ENCODE results near the gene HADH.
"Not testable (repeated sequence)": the region's sequence is repeated elsewhere in the genome, so short reads cannot be mapped to it uniquely, and the experiment has no call there.

The HADH gene

DNA sequence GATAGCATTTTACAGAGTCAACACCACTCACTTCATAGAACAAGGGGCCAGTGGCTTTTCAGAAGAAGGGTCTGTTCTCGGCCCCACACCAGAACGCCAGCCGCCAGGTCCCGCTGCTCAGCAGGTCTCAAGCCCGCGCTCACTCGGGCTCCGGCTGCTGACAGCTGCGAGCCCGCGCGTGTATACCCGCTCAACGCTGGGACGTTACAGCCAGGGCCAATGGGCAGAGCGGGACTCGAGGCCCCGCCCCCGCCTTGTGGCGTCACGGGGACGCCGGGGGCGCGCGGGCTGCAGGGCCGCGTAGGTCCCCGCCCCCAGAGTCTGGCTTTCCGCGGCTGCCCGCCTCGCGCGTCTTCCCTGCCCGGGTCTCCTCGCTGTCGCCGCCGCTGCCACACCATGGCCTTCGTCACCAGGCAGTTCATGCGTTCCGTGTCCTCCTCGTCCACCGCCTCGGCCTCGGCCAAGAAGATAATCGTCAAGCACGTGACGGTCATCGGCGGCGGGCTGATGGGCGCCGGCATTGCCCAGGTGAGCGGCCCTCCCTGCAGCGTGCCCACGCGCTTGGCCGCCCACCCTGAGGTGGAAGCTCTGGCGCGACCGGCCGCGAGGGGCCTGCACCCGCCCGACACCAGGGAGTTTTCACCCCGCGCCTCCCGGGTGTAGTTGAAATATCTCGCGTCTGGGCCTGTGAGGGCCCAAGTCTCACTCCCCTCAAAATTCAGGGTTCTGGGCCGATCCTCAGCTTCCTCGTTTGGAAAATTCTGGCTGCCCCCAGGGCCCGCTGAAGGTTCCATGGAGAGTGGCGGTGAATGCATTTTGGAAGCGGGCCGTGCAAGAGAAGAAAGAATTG, at the start of gene HADH:
Gene HADH (plus strand): TSS at position 353 of the 850 bp plus-strand sequence. CDS start 44 bp downstream, at position 397.
- DNase-seq (peak; percentile 96), ATAC-seq (peak; percentile 99)

DNA sequence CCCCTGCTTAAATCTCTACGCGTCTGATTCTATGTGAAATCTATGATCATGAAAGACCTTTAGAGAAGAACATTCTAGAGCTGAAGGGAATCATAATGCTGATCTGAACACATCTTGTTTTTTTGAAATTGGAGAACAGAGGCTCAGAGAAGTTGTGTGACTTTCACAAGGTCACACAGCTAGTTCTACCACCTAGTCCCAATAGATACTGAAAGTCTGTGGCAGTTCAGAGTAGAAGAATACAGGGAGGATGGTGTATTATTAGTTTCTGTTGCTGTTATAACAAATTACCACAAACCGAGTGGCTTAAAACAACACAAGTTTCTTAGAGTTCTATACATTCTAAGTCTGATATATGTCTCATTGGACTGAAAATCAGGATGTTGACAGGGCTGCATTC, 43.9 kb upstream of the HADH start:
- ATAC-seq = no peak
- no peak for DNase-seq

DNA sequence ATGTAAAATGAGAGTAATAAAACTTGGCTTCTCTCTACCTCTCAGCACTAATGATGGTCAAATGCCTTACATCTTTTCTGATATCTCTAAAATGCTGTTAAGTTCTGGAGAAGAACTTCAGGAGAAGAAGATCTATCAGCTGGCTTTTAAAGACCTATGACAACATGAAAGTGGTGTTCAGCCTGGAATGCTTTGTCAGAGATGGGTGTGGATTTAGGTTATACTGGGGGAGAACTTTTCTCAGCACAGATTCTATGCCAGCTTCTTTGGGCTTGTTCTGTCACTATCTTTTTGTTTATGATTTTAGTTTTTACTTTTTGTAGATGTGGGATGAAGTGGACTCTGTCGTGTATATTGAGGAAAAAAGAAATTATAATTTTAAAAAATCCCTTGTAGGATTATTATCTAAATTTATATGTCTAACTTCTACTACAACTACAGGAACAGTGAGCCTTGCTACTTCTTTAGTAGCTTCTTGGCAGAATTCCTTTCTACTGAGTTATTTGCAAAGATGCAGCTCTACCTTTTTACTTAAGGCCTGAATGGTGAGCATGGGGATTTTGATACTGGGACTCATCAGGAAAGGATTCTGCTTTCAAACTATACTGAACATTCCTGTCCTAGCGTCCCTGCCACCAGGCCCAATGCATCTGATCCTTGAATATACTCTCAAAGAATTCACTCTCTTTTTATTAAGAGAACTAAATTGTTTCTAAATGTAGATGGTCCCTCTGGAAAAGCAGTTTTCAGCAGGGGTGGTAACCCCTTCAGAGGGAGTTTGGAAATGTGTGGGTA, 38.7 kb upstream of the HADH start:
- DNase-seq = no peak
- no peak for ATAC-seq

DNA sequence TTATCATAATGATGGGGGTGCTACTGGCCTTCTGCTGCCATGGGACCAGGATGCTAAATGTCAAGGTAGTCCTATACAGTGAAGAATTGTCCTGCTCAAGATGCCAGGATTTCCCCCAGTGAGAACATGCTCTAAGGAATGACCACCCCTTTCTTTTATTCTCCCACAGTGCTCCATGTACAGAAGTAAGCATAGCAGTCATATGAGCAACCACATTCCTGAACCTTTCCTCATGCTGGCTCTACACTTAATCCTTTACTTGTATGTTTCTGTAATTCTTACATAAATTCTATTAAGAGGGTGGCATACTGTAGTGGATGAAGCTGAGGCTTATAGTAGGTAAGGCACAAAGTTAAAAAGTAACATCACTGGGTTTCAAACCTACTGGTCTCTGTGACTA, 38.1 kb upstream of the HADH start:
- no peak for DNase-seq
- ATAC-seq = no peak

DNA sequence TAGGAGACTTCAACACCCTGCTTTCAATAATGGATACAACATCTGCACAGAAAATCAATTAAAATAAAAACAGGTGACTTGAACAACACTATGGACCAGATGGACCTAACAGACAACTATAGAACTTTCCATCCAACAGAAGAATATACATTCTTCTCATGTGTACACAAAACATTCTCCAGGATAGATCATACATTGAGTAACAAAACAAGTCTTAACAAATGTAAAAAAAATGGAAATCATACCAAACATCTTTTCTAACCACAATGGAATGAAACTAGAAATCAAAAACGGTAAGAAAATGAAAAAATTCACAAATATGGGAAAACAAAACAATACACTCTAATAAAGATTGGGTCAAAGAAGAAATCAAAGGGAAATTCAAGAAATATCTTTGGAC, 33.7 kb upstream of the HADH start:
- no peak for DNase-seq
- no peak for ATAC-seq

DNA sequence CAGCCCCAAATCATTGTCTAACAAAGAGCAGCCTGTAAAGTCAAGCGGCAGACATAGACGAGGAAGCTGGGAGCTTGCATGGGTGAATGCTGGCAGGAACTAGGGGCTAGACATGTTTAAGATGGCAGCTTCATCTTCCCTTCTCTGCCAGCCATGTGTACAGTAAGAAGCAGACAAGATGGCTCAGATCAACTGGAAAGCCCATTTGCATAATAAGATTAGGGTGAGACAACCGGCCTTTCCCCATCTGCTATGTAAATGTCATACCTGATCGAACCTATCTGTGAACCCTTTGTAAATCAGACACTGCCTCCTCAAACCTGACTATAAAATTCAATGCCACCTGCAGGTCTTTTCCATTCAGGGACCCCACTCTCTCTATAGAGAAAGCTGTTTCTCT, 22.8 kb upstream of the HADH start:
- DNase-seq (no peak), ATAC-seq (no peak)

DNA sequence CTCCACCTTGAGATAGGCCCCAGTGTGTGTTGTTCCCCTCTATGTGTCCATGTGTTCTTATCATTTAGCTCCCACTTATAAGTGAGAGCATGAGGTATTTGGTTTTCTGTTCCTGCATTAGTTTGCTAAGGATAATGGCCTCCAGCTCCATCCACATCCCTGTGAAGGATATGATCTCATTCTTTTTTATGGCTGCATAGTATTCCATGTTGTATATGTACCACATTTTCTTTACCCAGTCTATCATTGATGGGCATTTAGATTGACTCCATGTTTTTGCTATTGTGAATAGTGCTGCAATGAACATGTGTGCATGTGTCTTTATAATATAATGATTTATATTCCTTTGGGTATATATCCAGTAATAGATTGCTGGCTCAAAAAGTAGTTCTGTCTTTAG, 22.2 kb upstream of the HADH start:
- DNase-seq, ATAC-seq: not testable (repeated sequence)

DNA sequence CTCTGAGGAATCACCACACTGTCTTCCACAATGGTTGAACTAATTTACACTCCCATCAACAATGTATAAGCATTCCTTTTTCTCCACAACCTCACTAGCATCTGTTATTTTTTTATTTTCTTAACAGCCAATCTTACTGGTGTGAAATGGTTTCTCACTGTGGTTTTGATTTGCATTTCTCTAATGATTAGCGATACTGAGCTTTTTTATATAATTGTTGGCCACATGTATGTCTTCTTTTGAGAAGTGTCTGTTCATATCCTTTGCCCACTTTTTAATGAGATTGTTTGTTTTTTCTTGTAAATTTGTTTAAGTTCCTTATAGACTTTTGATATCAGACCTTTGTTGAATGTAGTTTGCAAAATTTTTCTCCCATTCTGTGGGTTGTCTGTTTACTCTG, 21.8 kb upstream of the HADH start:
- DNase-seq, ATAC-seq: not testable (repeated sequence)

DNA sequence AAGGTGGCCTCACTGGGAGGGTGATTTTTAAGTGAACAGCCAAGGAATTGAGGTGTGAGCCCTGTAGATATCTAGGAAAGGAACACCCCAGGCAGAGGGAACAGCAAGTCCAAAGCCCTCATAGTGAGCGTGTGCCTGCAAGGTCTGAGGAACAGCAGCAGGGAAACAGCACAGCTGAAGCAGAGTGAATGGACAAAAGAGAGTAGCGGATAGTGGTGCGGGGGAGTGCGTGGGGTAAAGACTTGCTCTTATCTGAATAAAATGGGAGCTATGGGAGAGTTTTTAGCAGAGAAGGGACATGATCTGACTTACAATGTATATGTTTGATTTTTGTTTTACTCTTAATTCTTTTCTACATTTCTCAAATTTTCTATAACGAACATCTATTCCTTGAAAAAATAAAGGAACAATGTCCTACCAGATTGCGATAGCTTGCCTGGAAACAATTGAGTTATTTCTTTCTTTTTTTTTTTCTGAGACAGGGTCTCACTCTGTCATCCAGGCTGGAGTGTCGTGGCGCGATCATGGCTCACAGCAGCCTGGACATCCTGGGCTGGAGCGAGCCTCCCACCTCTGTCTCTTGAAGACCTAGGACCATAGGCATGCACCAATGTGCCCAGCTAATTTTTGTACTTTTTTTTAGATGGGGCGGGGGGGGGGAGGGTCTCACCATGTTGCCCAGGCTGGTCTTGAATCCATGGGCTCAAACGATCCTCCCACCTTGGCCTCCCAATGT, 19.5 kb upstream of the HADH start:
- DNase-seq (no peak), ATAC-seq (no peak)

DNA sequence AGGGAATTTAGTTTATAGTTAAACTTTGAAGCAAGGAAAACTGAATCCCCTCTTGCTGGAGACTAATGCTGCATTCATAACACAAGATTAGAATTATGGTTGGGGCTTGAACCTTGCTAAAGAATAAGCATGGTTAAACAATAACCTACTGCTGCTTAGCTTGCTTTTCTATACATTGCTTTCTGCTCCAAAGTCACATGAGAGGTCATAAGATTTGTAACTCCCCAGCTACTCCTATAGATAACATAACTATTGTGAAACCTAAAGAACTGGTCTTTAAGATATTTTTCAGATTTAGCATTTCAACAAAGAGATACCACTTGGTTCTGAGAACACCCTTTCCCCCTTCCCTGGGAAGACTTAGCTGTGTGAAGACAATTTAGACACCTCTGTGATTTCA, 17.1 kb upstream of the HADH start:
- no peak for DNase-seq
- no peak for ATAC-seq

DNA sequence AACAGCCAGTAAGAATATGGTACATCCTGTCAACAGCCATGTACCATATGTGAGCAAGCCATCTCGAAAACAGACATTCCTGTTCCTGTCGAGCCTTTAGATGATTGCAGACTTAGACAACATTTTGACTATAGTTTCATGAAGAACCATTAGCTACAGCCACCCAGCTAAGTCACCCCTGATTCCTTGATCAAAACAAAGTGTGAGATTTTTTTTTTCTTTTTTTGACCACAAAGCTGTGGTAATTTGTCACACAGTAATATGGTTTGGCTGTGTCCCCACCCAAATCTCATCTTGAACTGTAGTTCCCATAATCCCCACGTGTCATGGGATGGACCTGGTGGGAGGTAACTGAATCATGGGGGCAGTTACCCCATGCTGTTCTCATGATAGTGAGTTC, 15.2 kb upstream of the HADH start:
- DNase-seq (no peak), ATAC-seq (no peak)

DNA sequence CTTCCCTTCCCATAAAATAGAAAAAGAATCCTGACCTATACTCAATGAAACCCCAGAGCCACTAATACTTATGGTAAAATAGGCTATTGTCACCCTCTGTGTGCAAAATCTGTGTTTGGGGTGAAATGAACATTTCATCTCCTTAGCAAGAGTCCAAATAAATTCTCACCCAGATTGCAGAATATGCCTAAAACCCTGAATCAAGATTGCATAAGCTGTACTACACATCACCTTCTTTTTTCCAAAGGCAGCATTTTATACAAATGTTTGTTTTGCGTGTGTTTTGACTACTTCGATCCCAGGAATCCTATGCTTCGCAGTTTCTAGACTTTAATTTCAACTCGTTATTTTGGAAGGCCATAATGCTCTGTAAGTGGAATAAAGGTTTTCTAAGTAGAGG, 12.2 kb upstream of the HADH start:
- no peak for ATAC-seq
- DNase-seq = no peak

DNA sequence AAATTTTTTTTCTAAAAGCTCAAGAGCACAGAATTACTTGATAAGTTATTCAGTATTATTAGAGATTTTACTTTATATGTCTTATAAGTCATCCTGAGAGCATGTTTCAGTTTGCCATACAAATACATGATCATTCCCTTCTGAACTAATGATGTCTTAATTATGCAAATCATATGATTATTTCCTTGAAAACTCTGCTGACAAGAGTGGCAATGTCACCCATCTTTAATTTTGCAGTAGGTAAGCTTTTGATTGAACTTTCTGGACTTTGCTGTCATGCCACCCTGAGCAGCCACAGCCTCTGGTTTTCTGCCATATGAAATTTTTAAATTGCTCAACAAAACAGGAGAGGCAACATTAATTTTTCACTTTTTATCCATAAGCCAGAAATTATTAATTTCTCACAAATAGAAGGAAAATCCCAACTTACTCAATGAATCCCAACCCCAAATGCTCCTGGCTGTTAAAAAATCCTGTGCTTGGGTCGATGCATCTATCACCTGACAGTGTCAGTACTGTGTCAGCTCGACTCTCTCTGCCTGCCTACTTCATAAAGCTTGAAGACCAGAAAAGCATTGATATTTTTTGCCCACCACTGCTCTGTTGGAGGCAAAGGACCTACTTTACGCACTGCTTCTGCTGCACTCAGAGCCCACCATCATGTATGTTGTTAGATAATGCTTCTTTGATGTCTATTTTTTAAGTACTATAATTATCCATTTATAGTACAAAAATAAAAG, 11.6 kb upstream of the HADH start:
- DNase-seq (no peak), ATAC-seq (no peak)

DNA sequence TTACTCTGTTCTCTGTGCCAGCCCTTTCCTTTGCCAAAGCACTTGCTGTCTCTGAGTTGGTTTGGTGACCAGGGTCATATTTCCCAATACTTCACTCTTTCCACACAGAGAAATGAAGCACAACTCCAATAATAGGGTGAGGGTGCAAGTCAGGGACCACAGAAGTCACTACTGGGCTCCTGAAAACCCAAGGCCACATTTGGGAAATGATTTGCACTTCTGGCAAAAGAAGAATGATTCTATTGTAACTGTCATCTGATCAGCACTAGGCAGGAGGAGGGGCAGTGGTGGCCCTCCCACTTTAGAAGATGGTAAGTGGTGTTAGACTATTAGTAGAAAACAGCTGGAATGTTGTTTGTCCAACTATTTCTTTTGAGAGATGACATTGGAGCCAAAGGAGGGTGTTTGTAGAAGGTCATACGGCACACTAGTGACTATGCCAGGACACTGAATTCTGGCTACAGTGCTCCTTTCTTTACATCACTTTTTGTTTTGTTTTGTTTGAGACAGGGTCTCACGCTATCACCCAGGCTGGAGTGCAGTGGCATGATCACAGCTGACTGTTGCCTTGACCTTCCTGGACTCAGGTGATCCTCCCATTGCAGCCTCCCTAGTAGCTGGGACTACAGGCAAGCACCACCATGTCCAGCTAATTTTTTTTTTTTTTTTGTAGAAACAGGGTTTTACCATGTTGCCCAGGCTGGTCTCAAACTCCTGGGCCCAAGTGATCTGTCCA, 10.8 kb upstream of the HADH start:
- ATAC-seq = no peak
- no peak for DNase-seq

DNA sequence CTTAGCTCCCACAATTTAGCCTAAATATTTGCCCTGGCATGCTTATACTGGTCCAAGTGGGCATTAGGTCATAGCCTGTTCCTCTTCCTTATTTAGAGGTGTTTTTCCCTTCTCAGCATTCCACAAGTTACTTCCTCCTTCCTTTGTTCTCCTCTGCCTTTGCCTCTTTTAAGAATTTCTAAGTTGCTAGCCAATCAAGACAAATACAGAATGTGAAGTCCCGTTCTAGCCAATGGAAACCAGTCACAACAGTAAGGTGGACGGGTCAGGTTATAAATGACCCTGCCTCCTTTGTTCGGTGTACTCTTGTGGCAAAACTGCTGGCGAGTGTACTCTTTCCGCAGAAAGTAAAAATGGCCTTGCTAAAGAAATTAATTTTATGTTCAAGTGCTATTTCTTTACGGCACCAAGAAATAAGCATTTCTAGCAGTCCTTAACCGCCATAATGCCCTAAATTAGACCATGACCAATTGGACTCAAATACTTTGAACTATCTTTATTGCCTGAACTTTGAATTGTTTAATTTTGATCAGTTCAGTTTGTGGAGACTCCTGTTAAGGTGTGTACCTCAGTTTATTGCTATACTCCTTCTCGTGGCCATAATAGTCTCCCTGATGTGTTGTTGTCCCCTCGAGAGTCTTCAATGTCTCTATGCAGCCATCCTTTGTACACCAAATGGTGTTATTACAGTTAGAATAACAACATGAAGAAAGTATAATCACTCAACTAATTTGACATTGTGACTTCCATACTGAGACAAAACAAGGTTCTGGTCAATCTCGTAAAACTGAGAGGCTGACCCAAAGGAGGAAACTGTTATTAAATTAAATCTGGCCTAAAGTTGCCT, 1.6 kb upstream of the HADH start:
- DNase-seq (no peak), ATAC-seq (no peak)

DNA sequence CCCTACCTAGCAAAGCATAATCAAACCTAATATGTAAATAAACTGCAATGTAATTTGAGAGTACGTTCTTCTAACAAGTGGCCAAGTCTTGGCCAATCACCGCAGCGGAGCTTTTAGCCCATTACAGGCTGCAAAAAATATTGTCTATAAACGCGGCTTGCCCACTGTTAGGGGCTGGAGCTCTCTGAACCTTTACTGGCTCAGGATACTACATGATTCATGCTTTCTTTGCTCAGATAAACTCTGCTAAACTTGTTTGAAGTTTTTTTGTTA, 990 bp upstream of the HADH start:
- no peak for DNase-seq
- ATAC-seq = no peak

DNA sequence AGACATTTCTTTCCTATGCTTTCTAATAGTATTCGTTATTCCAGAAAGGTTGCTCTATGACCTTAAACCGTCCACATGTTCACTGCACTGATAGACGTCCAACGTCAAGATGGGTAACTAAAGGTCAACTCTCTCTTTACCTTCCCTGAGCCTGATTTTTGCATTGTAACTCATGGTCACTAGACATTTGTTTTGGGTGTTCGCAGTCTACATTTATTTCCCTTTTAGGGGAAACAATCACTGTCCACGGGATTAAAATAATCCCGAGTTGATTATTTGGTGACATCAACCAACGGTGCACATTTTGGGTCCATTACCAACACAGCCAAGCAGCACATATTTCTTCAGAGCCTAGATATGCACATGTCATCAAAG, 540 bp upstream of the HADH start:
- DNase-seq (no peak), ATAC-seq (no peak)

DNA sequence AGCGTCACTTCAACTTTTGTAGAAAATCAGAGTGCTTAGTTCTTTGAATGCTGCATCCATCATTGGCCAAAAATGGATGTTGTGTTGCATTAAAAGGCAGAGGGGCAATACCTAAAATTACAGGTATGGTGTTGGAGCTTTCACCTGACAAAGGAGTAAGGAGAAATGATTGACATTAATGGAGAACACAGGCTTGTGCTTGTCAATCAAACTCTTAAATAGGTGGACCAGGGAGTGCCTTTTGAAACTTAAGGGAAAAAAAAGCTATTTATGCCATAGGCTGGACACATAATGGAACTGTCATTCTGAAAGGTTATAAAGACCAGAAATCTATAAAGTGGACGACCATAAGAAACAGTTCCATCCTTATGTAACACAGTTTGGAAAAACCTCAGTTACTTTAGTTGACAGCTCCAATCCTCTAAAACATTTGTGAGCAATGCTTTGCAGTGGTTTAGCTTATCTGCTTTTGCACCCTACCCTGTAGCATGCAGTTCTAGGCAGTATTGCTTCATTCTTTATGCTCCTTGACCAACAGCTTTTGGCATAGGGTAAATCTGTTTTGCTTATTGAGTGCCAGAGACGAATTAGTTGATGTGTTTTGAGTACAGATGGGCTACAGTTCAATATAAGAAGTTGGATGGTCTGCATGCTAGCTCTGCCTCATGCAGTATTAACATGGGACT, 2.4 kb downstream of the HADH start:
- ATAC-seq (no peak), DNase-seq (no peak)

DNA sequence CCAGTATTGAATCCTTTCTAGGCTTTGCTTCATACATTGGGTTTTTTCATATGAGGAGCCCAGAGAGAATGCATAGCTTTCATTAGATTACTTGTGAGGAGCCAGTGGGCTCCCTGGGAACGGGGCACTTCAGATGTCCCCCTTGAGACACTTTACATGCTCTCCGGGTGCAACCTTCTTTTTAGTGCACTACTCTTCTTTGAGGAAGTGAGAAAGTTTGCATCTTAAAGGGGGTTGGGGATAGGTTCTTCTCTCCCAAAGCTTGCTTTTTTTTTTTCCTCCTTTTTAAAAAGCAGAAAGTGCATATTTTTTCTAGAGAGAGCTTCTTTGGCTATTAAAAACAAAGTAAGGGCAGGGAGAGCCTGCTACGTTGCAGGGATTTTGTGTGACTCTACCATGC, 4.3 kb downstream of the HADH start:
- ATAC-seq (no peak), DNase-seq (no peak)

DNA sequence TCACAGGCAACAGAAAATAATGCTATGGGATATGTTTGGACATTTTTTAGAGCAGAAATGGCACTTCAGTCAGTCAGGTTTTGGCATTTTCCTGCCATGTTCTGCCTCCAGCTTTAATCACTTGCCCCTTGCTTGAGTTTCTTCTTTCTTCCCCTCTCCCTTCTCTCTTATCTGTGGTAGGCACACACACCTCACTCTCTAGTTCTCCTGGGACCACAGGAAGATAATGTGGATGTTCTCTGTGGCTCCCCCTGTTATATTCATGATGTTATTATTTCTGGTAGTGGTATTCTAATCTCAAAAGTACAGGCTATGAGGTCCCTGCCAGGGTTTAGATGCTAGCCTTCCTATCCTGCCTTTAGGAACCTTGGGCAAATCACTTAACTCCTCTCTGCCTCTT, 5.2 kb downstream of the HADH start:
- ATAC-seq (no peak), DNase-seq (no peak)
